GM23338 (cell line): ENCODE data around the gene AANAT. TPM values are rescaled to one million over a fixed set of nuclear protein-coding genes. Genes with fewer than 3 reads are reported as not detected.

Source experiments
- ATAC-seq: fragments of 200-7000 bp; cut with Tn5 transposase; 3 replicates; pipeline ENCODE4 v1.9.1; 2020
- DNase-seq: peaks from one replicate; pipeline ENCODE4 v3.0.0-alpha.2; 2015; ENCODE audit warnings: low spot score
- H2AFZ ChIP-seq: fragments of 200-600 bp; sonication (generic); 2 replicates; pipeline ENCODE4 v1.8.0; 2016; ENCODE audit warnings: antibody characterized with exemption, mild to moderate bottlenecking, moderate library complexity
- H3F3A ChIP-seq: fragments of 200-600 bp; sonication (generic); replicated peaks from 2 replicates; pipeline ENCODE4 v1.8.0; 2017; ENCODE audit warnings: antibody characterized with exemption, mixed run types, low read depth
- H3K27ac ChIP-seq: fragments of 200-600 bp; sonication (generic); 2 replicates; pipeline ENCODE4 v1.6.1; 2016; ENCODE audit warnings: low read depth
- H3K27me3 ChIP-seq: fragments of 200-600 bp; sonication (generic); 2 replicates; pipeline ENCODE4 v1.8.0; 2016; ENCODE audit warnings: mild to moderate bottlenecking, mixed run types, moderate library complexity; ENCODE audit not compliant: insufficient read depth
- H3K36me3 ChIP-seq: fragments of 200-600 bp; sonication (generic); 2 replicates; pipeline ENCODE4 v1.8.0; 2016; ENCODE audit warnings: mild to moderate bottlenecking; ENCODE audit not compliant: insufficient read depth
- H3K4me1 ChIP-seq: fragments of 200-600 bp; sonication (generic); 2 replicates; pipeline ENCODE4 v1.8.0; 2016; ENCODE audit warnings: mild to moderate bottlenecking, moderate library complexity; ENCODE audit not compliant: insufficient read depth
- H3K4me2 ChIP-seq: fragments of 200-600 bp; sonication (generic); 2 replicates; pipeline ENCODE4 v1.7.1; 2017; ENCODE audit warnings: mixed run types
- H3K4me3 ChIP-seq: fragments of 200-600 bp; sonication (generic); 2 replicates; pipeline ENCODE4 v1.6.1; 2016; ENCODE audit warnings: mixed run types
- H3K79me2 ChIP-seq: fragments of 200-600 bp; sonication (generic); replicated peaks from 2 replicates; pipeline ENCODE4 v1.8.0; 2017; ENCODE audit warnings: mild to moderate bottlenecking; ENCODE audit not compliant: insufficient read depth
- H3K9me2 ChIP-seq: fragments of 200-600 bp; sonication (generic); 2 replicates; pipeline ENCODE4 v1.8.0; 2017; ENCODE audit not compliant: insufficient read depth
- H4K20me1 ChIP-seq: fragments of 200-600 bp; sonication (generic); replicated peaks from 2 replicates; pipeline ENCODE4 v1.8.0; 2017; ENCODE audit warnings: mild to moderate bottlenecking; ENCODE audit not compliant: insufficient read depth
- H3K27ac Mint-ChIP-seq: 2 replicates; pipeline ENCODE4 v1.8.0; 2020; ENCODE audit warnings: inconsistent platforms, mild to moderate bottlenecking, moderate library complexity, mixed read lengths
- H3K27me3 Mint-ChIP-seq: 3 replicates; pipeline ENCODE4 v1.8.0; 2022; ENCODE audit warnings: low read depth, mild to moderate bottlenecking, moderate library complexity, mixed read lengths, inconsistent platforms; ENCODE audit not compliant: insufficient read depth, poor library complexity
- H3K36me3 Mint-ChIP-seq: 3 replicates; pipeline ENCODE4 v1.8.0; 2021; ENCODE audit warnings: low read depth, mild to moderate bottlenecking, inconsistent platforms, moderate library complexity, mixed read lengths
- H3K4me1 Mint-ChIP-seq: 3 replicates; pipeline ENCODE4 v1.8.0; 2020; ENCODE audit warnings: mild to moderate bottlenecking, inconsistent platforms, mixed read lengths
- H3K4me3 Mint-ChIP-seq: 3 replicates; pipeline ENCODE4 v1.8.0; 2021; ENCODE audit warnings: moderate library complexity, mild to moderate bottlenecking, inconsistent platforms, mixed read lengths
- H3K9me3 Mint-ChIP-seq: 3 replicates; pipeline ENCODE4 v1.8.0; 2020; ENCODE audit warnings: moderate library complexity, mild to moderate bottlenecking, inconsistent platforms, mixed read lengths
- CREB1 ChIP-seq: fragments of 250-450 bp; sonication (Bioruptor Pico); IDR thresholded peaks from 2 replicates; pipeline ENCODE4 v1.5.0; 2020; ENCODE audit warnings: low read depth, mild to moderate bottlenecking, moderate library complexity
- EZH2phosphoT487 ChIP-seq: fragments of 200-600 bp; sonication (generic); IDR thresholded peaks from one replicate; pipeline ENCODE4 v1.8.1; 2018; ENCODE audit warnings: antibody characterized with exemption; ENCODE audit not compliant: unreplicated experiment
- NANOG ChIP-seq: IDR thresholded peaks from 2 replicates; pipeline ENCODE4 v1.6.1; 2016; ENCODE audit warnings: antibody characterized with exemption, borderline replicate concordance
- REST ChIP-seq: IDR thresholded peaks from one replicate; pipeline ENCODE4 v1.6.1; 2018; ENCODE audit warnings: antibody characterized with exemption; ENCODE audit not compliant: unreplicated experiment
- ZNF462 ChIP-seq: fragments of 250-450 bp; sonication (Bioruptor Pico); IDR thresholded peaks from 2 replicates; pipeline ENCODE4 v1.5.0; 2020; ENCODE audit warnings: mild to moderate bottlenecking, moderate library complexity
- polyA plus RNA-seq: library from polyadenylated mRNA; unstranded; fragments of >200 nt; fragmentation: Nextera tagmentation; extraction: Ambion mirVana; gene quantifications from 2 replicates; pipeline ENCODE4 v1.2.1, GENCODE V29; 2016
- total RNA-seq: library from RNA; depleted of rRNA; stranded (reverse); fragments of >200 nt; shearing (Covaris generic); gene quantifications from 2 replicates; pipeline ENCODE4 v1.2.3, GENCODE V29; 2014

The AANAT gene
- total and polyA plus RNA-seq, 2 experiments from 2014 or later: 0.28 to 1.0 TPM

- TF ChIP-seq ZNF462 (CRISPR knock-in tag): no peak
These were observed 618 bp downstream of the AANAT start (continued) for GRCh38 chr17:76467809-76468633.

GRCh38 chr17:76468634-76469010, 1.2 kb downstream of the AANAT start:
- no peak overlapping the region for H3K27ac Mint-ChIP-seq
- Histone ChIP-seq H3K9me2 (no peaks in the 10 kb centered on the region), H4K20me1 (no peaks in the 10 kb centered on the region), H3K36me3 (no peaks in the 10 kb centered on the region), H3K4me3 (no peak overlapping the region), H3F3A (no peaks in the 10 kb centered on the region), H3K79me2 (no peaks in the 10 kb centered on the region), H3K4me1 (no peaks in the 10 kb centered on the region), H3K27ac (no peak overlapping the region), H3K4me2 (no peak overlapping the region), H2AFZ (no peak overlapping the region), H3K27me3 (no peaks in the 10 kb centered on the region)
- no peak for ATAC-seq
- no peaks in the 10 kb centered on the region; the same call in 1 of the 3 replicates for H3K9me3 Mint-ChIP-seq
- H3K4me1 Mint-ChIP-seq: peaks cover 10% of the 10 kb centered on the region; the same call in 2 of the 3 replicates
- peaks cover 11% of the 10 kb centered on the region for H3K27me3 Mint-ChIP-seq
- peaks cover 4% of the 10 kb centered on the region; the same call in 1 of the 3 replicates for H3K36me3 Mint-ChIP-seq
- DNase-seq: no peak
- H3K4me3 Mint-ChIP-seq: no peak overlapping the region
- TF ChIP-seq NANOG (no peak), REST (no peak), CREB1 (CRISPR knock-in tag) (no peak), EZH2phosphoT487 (no peak)
